DND-41 (cell line): ENCODE results near the gene KDM4F.

Source experiments
- ATAC-seq: fragments of 200-7000 bp; cut with Tn5 transposase; 3 replicates; pipeline ENCODE4 v1.9.1; 2021; ENCODE audit warnings: low read depth; ENCODE audit not compliant: insufficient read depth
- DNase-seq: peaks from one replicate; pipeline ENCODE4 v3.0.0-alpha.2; 2020
- H2AFZ ChIP-seq: 2 replicates; pipeline ENCODE4 v1.6.0; 2012; ENCODE audit warnings: low read depth, low read length
- H3K27ac ChIP-seq: 2 replicates; pipeline ENCODE4 v1.5.1; 2012; ENCODE audit warnings: low read length, inconsistent platforms
- H3K27me3 ChIP-seq: fragments of 200-600 bp; sonication (generic); 2 replicates; pipeline ENCODE4 v1.6.0; 2012; ENCODE audit warnings: low read length, mild to moderate bottlenecking, inconsistent platforms; ENCODE audit not compliant: insufficient read depth, poor library complexity
- H3K36me3 ChIP-seq: 2 replicates; pipeline ENCODE4 v1.5.1; 2012; ENCODE audit warnings: low read length, inconsistent platforms; ENCODE audit not compliant: insufficient read depth
- H3K4me1 ChIP-seq: 2 replicates; pipeline ENCODE4 v1.5.1; 2012; ENCODE audit warnings: mild to moderate bottlenecking, low read length; ENCODE audit not compliant: insufficient read depth
- H3K4me2 ChIP-seq: 2 replicates; pipeline ENCODE4 v1.6.0; 2012; ENCODE audit warnings: mild to moderate bottlenecking, moderate library complexity, low read length, inconsistent platforms; ENCODE audit not compliant: insufficient read depth
- H3K4me3 ChIP-seq, 2 experiments: fragments of 200-600 bp in 1 of 2; shearing (Covaris generic) in 1 of 2; 2 replicates each; pipeline ENCODE4 v1.5.1; 2012 to 2016; ENCODE audit warnings: inconsistent platforms in 2 of 2, low read length in 2 of 2, mild to moderate bottlenecking in 2 of 2, low read depth in 1 of 2, moderate library complexity in 1 of 2
- H3K79me2 ChIP-seq: 2 replicates; pipeline ENCODE4 v1.6.0; 2012; ENCODE audit warnings: low read length, inconsistent platforms; ENCODE audit not compliant: insufficient read depth
- H3K9ac ChIP-seq: 2 replicates; pipeline ENCODE4 v1.6.0; 2012; ENCODE audit warnings: low read depth, mild to moderate bottlenecking, inconsistent platforms, low read length, moderate library complexity
- H3K9me3 ChIP-seq: 2 replicates; pipeline ENCODE4 v1.5.1; 2012; ENCODE audit warnings: low read length, moderate library complexity, mild to moderate bottlenecking, inconsistent platforms; ENCODE audit not compliant: insufficient read depth, severe bottlenecking
- H4K20me1 ChIP-seq: 2 replicates; pipeline ENCODE4 v1.6.0; 2012; ENCODE audit warnings: low read length; ENCODE audit not compliant: insufficient read depth
- CTCF ChIP-seq: IDR thresholded peaks from 2 replicates; pipeline ENCODE4 v1.5.1; 2012; ENCODE audit warnings: borderline replicate concordance, low read length, moderate library complexity, mild to moderate bottlenecking; ENCODE audit not compliant: poor library complexity, severe bottlenecking; ENCODE audit errors: extremely low read depth
- EZH2 ChIP-seq: IDR thresholded peaks from 3 replicates; pipeline ENCODE4 v1.6.1; 2012; ENCODE audit warnings: borderline replicate concordance, low read depth, mild to moderate bottlenecking, moderate library complexity, low read length, inconsistent platforms; ENCODE audit not compliant: severe bottlenecking

The KDM4F gene

GRCh38 chr11:95057959-95058358 lies 8.7 kb downstream of the KDM4F start:
- H3K27ac ChIP-seq, result no peak overlapping the region
- no peaks in the 10 kb centered on the region for H4K20me1 ChIP-seq
- H3K4me1 ChIP-seq, result no peaks in the 10 kb centered on the region
- no peaks in the 10 kb centered on the region for H3K79me2 ChIP-seq
- no peak overlapping the region for H2AFZ ChIP-seq
- H3K9me3 ChIP-seq, result no peaks in the 10 kb centered on the region
- no peak overlapping the region for H3K4me3 ChIP-seq
- H3K36me3 ChIP-seq, result no peaks in the 10 kb centered on the region
- TF ChIP-seq EZH2, result no peak
- no peak for TF ChIP-seq CTCF
- no peak for DNase-seq
- no peak overlapping the region for H3K9ac ChIP-seq
- H3K4me2 ChIP-seq, result no peak overlapping the region
- ATAC-seq, result no peak
- H3K27me3 ChIP-seq, result peaks cover 6% of the 10 kb centered on the region

DNA sequence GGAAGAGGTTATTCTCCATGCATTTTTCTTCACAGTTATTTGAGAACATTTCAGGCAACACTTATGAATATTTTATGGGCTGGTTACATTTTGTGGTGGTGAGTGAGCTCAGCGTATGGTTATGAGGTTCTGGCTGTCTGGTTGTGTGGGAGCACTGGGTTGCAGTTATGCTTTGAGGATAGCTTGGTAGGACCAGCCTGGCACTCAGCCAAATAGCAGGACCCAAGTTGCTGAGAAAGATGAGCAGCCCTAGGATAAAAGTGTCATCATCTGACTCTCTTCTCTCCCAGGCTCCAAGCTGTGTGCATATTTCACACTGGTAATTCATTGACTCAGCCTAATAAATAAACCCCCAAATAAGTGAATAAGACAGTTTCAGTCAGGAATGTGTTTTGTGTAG lies 9.4 kb downstream of the KDM4F start:
- Histone ChIP-seq H3K4me2 (no peak overlapping the region), H3K4me1 (no peaks in the 10 kb centered on the region), H4K20me1 (no peaks in the 10 kb centered on the region), H3K4me3 (no peak overlapping the region), H3K9me3 (no peaks in the 10 kb centered on the region), H3K36me3 (no peaks in the 10 kb centered on the region), H3K27ac (no peak overlapping the region), H2AFZ (no peak overlapping the region), H3K9ac (no peak overlapping the region), H3K79me2 (no peaks in the 10 kb centered on the region), H3K27me3 (peaks cover 6% of the 10 kb centered on the region)
- DNase-seq (no peak), ATAC-seq (no peak)
- TF ChIP-seq CTCF, result no peak

DNA sequence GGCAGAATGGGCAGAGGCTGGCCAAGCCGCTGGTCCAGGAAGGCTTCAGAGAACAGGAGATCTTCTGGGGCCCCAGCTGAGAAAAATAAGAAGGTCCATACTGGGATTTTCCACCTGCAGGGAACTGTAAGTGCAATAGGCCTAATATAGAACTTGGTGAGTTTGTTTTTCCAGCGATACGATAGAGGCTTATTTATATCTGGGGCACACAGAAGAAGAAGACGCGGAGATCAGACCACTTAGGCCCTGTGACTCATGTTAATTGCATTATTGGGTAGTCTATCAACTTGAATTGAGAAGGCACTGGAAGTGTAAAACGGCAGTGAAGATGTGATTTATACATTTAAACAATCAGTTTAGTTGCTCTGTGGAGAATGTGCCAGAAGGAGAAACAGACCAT lies 9.8 kb downstream of the KDM4F start:
- Histone ChIP-seq H2AFZ (no peak overlapping the region), H3K4me1 (no peaks in the 10 kb centered on the region), H4K20me1 (no peaks in the 10 kb centered on the region), H3K36me3 (no peaks in the 10 kb centered on the region), H3K4me3 (no peak overlapping the region), H3K9me3 (no peaks in the 10 kb centered on the region), H3K9ac (no peak overlapping the region), H3K27ac (no peak overlapping the region), H3K4me2 (no peak overlapping the region), H3K27me3 (peaks cover 6% of the 10 kb centered on the region), H3K79me2 (no peaks in the 10 kb centered on the region)
- DNase-seq (no peak), ATAC-seq (no peak)
- TF ChIP-seq CTCF, result no peak
- no peak for TF ChIP-seq EZH2

DNA sequence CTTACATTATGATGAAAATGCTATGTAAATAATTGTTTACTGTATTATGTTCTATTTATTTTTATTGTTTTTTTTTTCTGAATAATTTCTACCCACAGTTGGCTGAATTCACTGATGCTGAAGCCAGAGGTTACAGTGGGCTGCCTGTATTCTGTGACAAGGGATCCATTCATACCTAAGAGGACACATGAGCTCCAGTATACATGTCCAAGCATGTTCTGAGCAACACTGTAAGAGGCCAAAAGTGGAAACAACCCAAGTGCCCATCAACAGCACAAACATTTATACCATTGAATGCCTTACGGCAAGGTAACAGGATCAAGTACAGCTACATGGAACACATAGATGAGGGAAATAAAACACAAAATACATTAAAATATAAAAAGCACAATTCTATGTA lies 16.1 kb downstream of the KDM4F start:
- no peak overlapping the region for H3K9ac ChIP-seq
- no peak overlapping the region for H2AFZ ChIP-seq
- H3K36me3 ChIP-seq, result peaks cover 1% of the 10 kb centered on the region; the same call in 1 of the 2 replicates
- TF ChIP-seq CTCF, result no peak
- no peak for TF ChIP-seq EZH2
- ATAC-seq, result no peak
- H3K4me2 ChIP-seq, result no peak overlapping the region
- H3K27ac ChIP-seq, result no peak overlapping the region
- H3K4me1 ChIP-seq, result peaks cover 22% of the 10 kb centered on the region
- H3K9me3 ChIP-seq, result no peaks in the 10 kb centered on the region
- no peak overlapping the region for H3K4me3 ChIP-seq
- peaks cover 27% of the 10 kb centered on the region for H3K79me2 ChIP-seq
- no peak for DNase-seq
- H3K27me3 ChIP-seq, result peaks cover 2% of the 10 kb centered on the region
- peaks cover 1% of the 10 kb centered on the region; the same call in 1 of the 2 replicates for H4K20me1 ChIP-seq
